K562 (cell line): ENCODE results near the gene OR2AP1. TPM values are rescaled to one million over a fixed set of nuclear protein-coding genes. Genes with fewer than 3 reads are reported as not detected.

ENCODE experiments used
- ATAC-seq: fragments of 200-7000 bp; cut with Tn5 transposase; 3 replicates; pipeline ENCODE4 v1.9.1; 2020; ENCODE audit warnings: moderate library complexity
- BruUV-seq: library from RNA; stranded (reverse); fragments of 400-500 nt; replicated peaks from 2 replicates; lab custom pipeline; 2021; lab: Mats Ljungman, UMichigan
- CTCF ChIA-PET: fragments of 300-600 bp; formaldehyde crosslinking; extraction: SDS; loops from one replicate; lab custom pipeline; 2021; ENCODE audit warnings: low intra/inter-chr PET ratio; lab: Yijun Ruan, JAX
- POLR2A ChIA-PET: fragments of 300-600, 350-650 bp; sonication (Branson Sonifier 250); formaldehyde crosslinking; extraction: SDS; loops from one replicate; lab custom pipeline; 2021; ENCODE audit warnings: antibody characterized with exemption, inconsistent platforms; lab: Yijun Ruan, JAX
- DNase-seq, 4 experiments: peaks; one replicate each; pipeline versions ENCODE4 v3.0.0 to v3.0.0-alpha.2; 2011 to 2018; ENCODE audit warnings: low spot score in 3 of 4, mixed read lengths in 3 of 4; ENCODE audit errors: extremely low read depth in 1 of 4
- FAIRE-seq: peaks from 2 replicates; lab custom pipeline; 2011; peaks lifted over from hg19 to GRCh38; lab: Jason Lieb, UNC
- H2AFZ ChIP-seq: 2 replicates; pipeline ENCODE4 v1.6.0; 2011; ENCODE audit warnings: low read depth, low read length, control low read depth, inconsistent platforms
- H3K27ac ChIP-seq: fragments of 200-600 bp; 3 replicates; pipeline ENCODE4 v1.8.0; 2011; ENCODE audit warnings: low read depth, mild to moderate bottlenecking, control low read depth, inconsistent platforms, low read length, moderate library complexity, mixed read lengths; ENCODE audit errors: extremely low read depth
- H3K27me3 ChIP-seq, 2 experiments: fragments of 300-600 bp in 1 of 2; 2 replicates in 1 of 2; 3 replicates in 1 of 2; pipeline versions ENCODE4 v1.6.0 to v1.8.0; 2011; ENCODE audit warnings: inconsistent platforms in 2 of 2, low read length in 2 of 2, mild to moderate bottlenecking in 1 of 2, mixed read lengths in 1 of 2, moderate library complexity in 1 of 2; ENCODE audit not compliant: control insufficient read depth in 2 of 2, insufficient read depth in 2 of 2
- H3K36me3 ChIP-seq: fragments of 300-600 bp; 3 replicates; pipeline ENCODE4 v1.8.0; 2011; ENCODE audit warnings: mild to moderate bottlenecking, low read length, inconsistent platforms; ENCODE audit not compliant: control insufficient read depth, insufficient read depth
- H3K4me1 ChIP-seq, 2 experiments: fragments of 200-600 bp in 1 of 2; replicated peaks in 1 of 2; 2 replicates in 1 of 2; 3 replicates in 1 of 2; pipeline versions ENCODE4 v1.5.1 to v1.8.0; 2011; ENCODE audit warnings: inconsistent platforms in 2 of 2, low read length in 2 of 2, mild to moderate bottlenecking in 1 of 2, mixed read lengths in 1 of 2, moderate library complexity in 1 of 2; ENCODE audit not compliant: control insufficient read depth in 2 of 2, insufficient read depth in 2 of 2
- H3K4me2 ChIP-seq: 2 replicates; pipeline ENCODE4 v1.6.1; 2011; ENCODE audit warnings: low read length, control low read depth, inconsistent platforms, mixed read lengths; ENCODE audit not compliant: insufficient read depth
- H3K4me3 ChIP-seq: fragments of 200-600 bp; sonication (generic), shearing (Covaris generic); 2 replicates; pipeline ENCODE4 v1.5.1; 2016; ENCODE audit warnings: control low read depth, inconsistent platforms
- H3K79me2 ChIP-seq: fragments of 200-600 bp; 3 replicates; pipeline ENCODE4 v1.8.0; 2011; ENCODE audit warnings: low read length, inconsistent platforms; ENCODE audit not compliant: control insufficient read depth, insufficient read depth
- H3K9ac ChIP-seq, 2 experiments: 2 replicates each; pipeline versions ENCODE4 v1.6.0 to v1.6.1; 2011; ENCODE audit warnings: low read depth in 2 of 2, low read length in 2 of 2, control low read depth in 1 of 2, inconsistent platforms in 1 of 2, mild to moderate bottlenecking in 1 of 2, mixed read lengths in 1 of 2; ENCODE audit not compliant: insufficient read depth in 1 of 2
- H3K9me1 ChIP-seq: one replicate; pipeline ENCODE4 v1.6.0; 2011; ENCODE audit warnings: inconsistent platforms, mild to moderate bottlenecking, low read length, moderate library complexity; ENCODE audit not compliant: control insufficient read depth, insufficient read depth
- H3K9me3 ChIP-seq: replicated peaks from 2 replicates; pipeline ENCODE4 v1.5.1; 2011; ENCODE audit warnings: low read depth, low read length, inconsistent platforms; ENCODE audit not compliant: control insufficient read depth, insufficient read depth
- H4K20me1 ChIP-seq: replicated peaks from 2 replicates; pipeline ENCODE4 v1.6.1; 2011; ENCODE audit warnings: low read length, inconsistent platforms, mixed read lengths; ENCODE audit not compliant: control insufficient read depth, insufficient read depth
- RREB1 ChIP-seq: fragments of 250-450 bp; sonication (Bioruptor Pico); IDR thresholded peaks from 2 replicates; pipeline ENCODE4 v1.4.0; 2020
- ZNF165 ChIP-seq: fragments of 250-450 bp; sonication (Bioruptor Pico); IDR thresholded peaks from 2 replicates; pipeline ENCODE4 v1.4.0; 2020; ENCODE audit warnings: borderline replicate concordance
- WGBS: fragments of 100-300 bp; shearing (Covaris generic); methylation state at CpG from one replicate; pipeline ENCODE4 v1.1.6; 2016; ENCODE audit warnings: low coverage, mixed read lengths; ENCODE audit not compliant: insufficient coverage; ENCODE audit errors: missing lambda C conversion rate; 5-methylcytosine and 5-hydroxymethylcytosine counted together
- in situ Hi-C: fragments of 300-500 bp; cut with MboI; formaldehyde crosslinking; loops from 4 replicates; pipeline ENCODE4 v1.15.0; 2018; ENCODE audit warnings: inconsistent platforms, mixed read lengths
- intact Hi-C: fragments of 100-400 bp; cut with micrococcal nuclease; formaldehyde crosslinking; loops from 2 replicates; pipeline ENCODE4 v1.14.2; 2022
- polyA plus RNA-seq, 8 experiments: library from polyadenylated mRNA; depleted of rRNA in 4 of 8; stranded (reverse) in 5 of 8; unstranded in 3 of 8; fragments of >200 nt; fragmentation: Nextera tagmentation in 2 of 8; fragmentation: Illumina TruSeq in 1 of 8; extraction: Ambion mirVana in 2 of 8; extraction: Trizol in 1 of 8; gene quantifications; 2 replicates each; pipeline versions ENCODE4 v1.2.1 to v1.2.3, GENCODE V29; 2011 to 2014; ENCODE audit warnings: inconsistent platforms in 1 of 8, missing spikeins in 1 of 8
- total RNA-seq, 7 experiments: library from RNA; depleted of rRNA in 6 of 7; stranded (reverse); fragments of >200 nt in 6 of 7; fragmentation: Illumina TruSeq in 2 of 7; extraction: Trizol in 2 of 7; gene quantifications; 2 replicates each; pipeline versions ENCODE4 v1.2.1 to v1.2.3, GENCODE V29; 2011 to 2021; ENCODE audit warnings: low replicate concordance in 1 of 7

Gene OR2AP1
- total and polyA plus RNA-seq, 9 of the 15 experiments (the other 6 are each of a cell fraction or from before 2014, with no cell fraction given), result not detected

GRCh38 chr12:55612646-55613045, 40.4 kb downstream of the OR2AP1 start:
- Histone ChIP-seq H3K36me3 (no peaks in the 10 kb centered on the region), H3K9me1 (no peaks in the 10 kb centered on the region), H3K9me3 (no peaks in the 10 kb centered on the region), H3K79me2 (no peaks in the 10 kb centered on the region), H3K9ac (no peak overlapping the region), H3K4me3 (no peak overlapping the region), H3K4me1 (no peaks in the 10 kb centered on the region), H4K20me1 (no peaks in the 10 kb centered on the region), H2AFZ (no peak overlapping the region), H3K4me2 (no peak overlapping the region), H3K27me3 (no peaks in the 10 kb centered on the region), H3K27ac (no peak overlapping the region)
- ATAC-seq (no peak), FAIRE-seq (no peak), DNase-seq (no peak)
- ChIA-PET POLR2A (no interaction called here), CTCF (no interaction called here)
- in situ Hi-C loops, result no loop called here
- TF ChIP-seq ZNF165 (CRISPR knock-in tag) (no peak), RREB1 (no peak)
- intact Hi-C loops, result loop anchor here (10.0 kb wide), 1 partner anchor 248 kb away; the partner anchor contains the start of gene OR6C75
- no TSS peak for BruUV-seq
- WGBS, result 0% methylated on average over 2 of the region's 2 CpGs
